GM12878 (cell line): ENCODE measurements around the gene ROCK2. TPM values are rescaled to one million over a fixed set of nuclear protein-coding genes. Genes with fewer than 3 reads are reported as not detected.

Experiments used
- ATAC-seq: fragments of 200-7000 bp; cut with Tn5 transposase; 3 replicates; pipeline ENCODE4 v1.9.1; 2020; ENCODE audit warnings: mild to moderate bottlenecking, moderate library complexity
- BruUV-seq: library from RNA; stranded (reverse); fragments of 400-500 nt; replicated peaks from 2 replicates; lab custom pipeline; 2021; lab: Mats Ljungman, UMichigan
- CTCF ChIA-PET: fragments of 300-600 bp; sonication (Branson Sonifier 250); formaldehyde crosslinking; extraction: SDS; loops from one replicate; lab custom pipeline; 2021; ENCODE audit warnings: inconsistent platforms; lab: Yijun Ruan, JAX
- POLR2A ChIA-PET: fragments of 350-600 bp; formaldehyde crosslinking; extraction: SDS; loops from one replicate; lab custom pipeline; 2021; ENCODE audit warnings: inconsistent platforms; lab: Charles Lee
- RAD21 ChIA-PET: fragments of 300-600 bp; sonication (Branson Sonifier 250); formaldehyde crosslinking; loops from one replicate; lab custom pipeline; 2023; ENCODE audit warnings: antibody characterized with exemption; ENCODE audit not compliant: unreplicated experiment; lab: Charles Lee
- SMC1A ChIA-PET: fragments of 300-600 bp; sonication (Branson Sonifier 250); formaldehyde crosslinking; loops from one replicate; lab custom pipeline; 2023; ENCODE audit not compliant: unreplicated experiment, uncharacterized antibody; lab: Charles Lee
- DNase-seq: peaks from one replicate; pipeline ENCODE4 v3.0.0-alpha.2; 2011; ENCODE audit warnings: low read depth, low spot score
- FAIRE-seq: peaks from 3 replicates; lab custom pipeline; 2011; peaks lifted over from hg19 to GRCh38; lab: Jason Lieb, UNC
- H2AFZ ChIP-seq: 2 replicates; pipeline ENCODE4 v1.6.0; 2011; ENCODE audit warnings: low read depth, low read length, control low read depth; ENCODE audit not compliant: control insufficient read depth
- H3K27ac ChIP-seq: 2 replicates; pipeline ENCODE4 v1.5.1; 2011; ENCODE audit warnings: control low read depth; ENCODE audit not compliant: control insufficient read depth, insufficient read depth
- H3K27me3 ChIP-seq, 2 experiments: replicated peaks in 1 of 2; 2 replicates each; pipeline versions ENCODE4 v1.6.0 to v1.6.1; 2011; ENCODE audit warnings: low read length in 1 of 2; ENCODE audit not compliant: control insufficient read depth in 2 of 2, insufficient read depth in 2 of 2
- H3K36me3 ChIP-seq, 2 experiments: 2 replicates each; pipeline ENCODE4 v1.5.1; 2011; ENCODE audit warnings: low read length in 1 of 2; ENCODE audit not compliant: control insufficient read depth in 2 of 2, insufficient read depth in 2 of 2
- H3K4me1 ChIP-seq: 2 replicates; pipeline ENCODE4 v1.6.1; 2011; ENCODE audit warnings: mild to moderate bottlenecking, low read length, moderate library complexity, mixed read lengths; ENCODE audit not compliant: control insufficient read depth, insufficient read depth
- H3K4me2 ChIP-seq: 2 replicates; pipeline ENCODE4 v1.6.0; 2011; ENCODE audit warnings: control low read depth; ENCODE audit not compliant: control insufficient read depth, insufficient read depth
- H3K4me3 ChIP-seq: fragments of 200-600 bp; sonication (generic); 2 replicates; pipeline ENCODE4 v1.5.1; 2016
- H3K79me2 ChIP-seq: 2 replicates; pipeline ENCODE4 v1.6.0; 2011; ENCODE audit warnings: low read length; ENCODE audit not compliant: control insufficient read depth, insufficient read depth
- H3K9ac ChIP-seq: 2 replicates; pipeline ENCODE4 v1.8.0; 2011; ENCODE audit warnings: low read length, control low read depth, mixed read lengths; ENCODE audit not compliant: control insufficient read depth, insufficient read depth
- H3K9me3 ChIP-seq: replicated peaks from 3 replicates; pipeline ENCODE4 v1.5.1; 2011; ENCODE audit warnings: mild to moderate bottlenecking, low read length; ENCODE audit not compliant: control insufficient read depth, insufficient read depth
- H4K20me1 ChIP-seq: 2 replicates; pipeline ENCODE4 v1.6.0; 2011; ENCODE audit not compliant: control insufficient read depth, insufficient read depth
- CHD2 ChIP-seq: IDR thresholded peaks from 2 replicates; pipeline ENCODE4 v1.6.1; 2011; ENCODE audit warnings: low read depth, low read length, improper control_type of control experiment, borderline replicate concordance
- CREM ChIP-seq: IDR thresholded peaks from 2 replicates; pipeline ENCODE4 v1.6.1; 2014; ENCODE audit warnings: antibody characterized with exemption, low read depth
- HCFC1 ChIP-seq: fragments of 150-350 bp; IDR thresholded peaks from 2 replicates; pipeline ENCODE4 v1.6.1; 2014; ENCODE audit warnings: low read length
- IKZF2 ChIP-seq, 2 experiments: fragments of 450-650 bp; IDR thresholded peaks; 2 replicates each; pipeline ENCODE4 v1.6.1; 2017; ENCODE audit warnings: mild to moderate bottlenecking in 2 of 2, moderate library complexity in 2 of 2
- MEF2A ChIP-seq: IDR thresholded peaks from 2 replicates; pipeline ENCODE4 v1.6.1; 2011; ENCODE audit warnings: low read depth, mild to moderate bottlenecking, low read length, moderate library complexity; ENCODE audit not compliant: insufficient read depth
- NFIC ChIP-seq: IDR thresholded peaks from 2 replicates; pipeline ENCODE4 v1.6.1; 2012; ENCODE audit warnings: low read depth, mild to moderate bottlenecking, inconsistent platforms, low read length, moderate library complexity
- RELA ChIP-seq: fragments of 450-650 bp; IDR thresholded peaks from 2 replicates; pipeline ENCODE4 v1.8.0; 2014; ENCODE audit warnings: borderline replicate concordance; ENCODE audit not compliant: partially characterized antibody
- SREBF1 ChIP-seq: IDR thresholded peaks from 2 replicates; pipeline ENCODE4 v1.6.1; 2012; ENCODE audit warnings: mild to moderate bottlenecking, low read length
- SRF ChIP-seq, 2 experiments: IDR thresholded peaks; 2 replicates each; pipeline ENCODE4 v1.6.1; 2011; ENCODE audit warnings: low read depth in 2 of 2, low read length in 2 of 2, mild to moderate bottlenecking in 1 of 2, moderate library complexity in 1 of 2
- TAF1 ChIP-seq: IDR thresholded peaks from 2 replicates; pipeline ENCODE4 v1.6.1; 2011; ENCODE audit warnings: mild to moderate bottlenecking, low read depth, low read length, borderline replicate concordance
- ZNF274 ChIP-seq: IDR thresholded peaks from one replicate; pipeline ENCODE4 v1.8.0; 2011; ENCODE audit not compliant: insufficient read length, insufficient read depth
- ZNF622 ChIP-seq: fragments of 450-650 bp; IDR thresholded peaks from 2 replicates; pipeline ENCODE4 v1.6.1; 2017; ENCODE audit warnings: mild to moderate bottlenecking, inconsistent platforms
- WGBS: methylation state at CpG from one replicate; pipeline ENCODE4 v1.1.6; 2016; ENCODE audit warnings: low lambda C conversion rate; ENCODE audit not compliant: insufficient replicate concordance, insufficient coverage; ENCODE audit errors: missing lambda C conversion rate; 5-methylcytosine and 5-hydroxymethylcytosine counted together
- in situ Hi-C: fragments of 300-500 bp; cut with MboI; formaldehyde crosslinking; loops from 9 replicates; pipeline ENCODE4 v1.14.3; 2018; ENCODE audit warnings: mixed read lengths
- intact Hi-C: fragments of 100-400 bp; cut with micrococcal nuclease; formaldehyde crosslinking; loops from one replicate; pipeline ENCODE4 v1.14.2; 2022; ENCODE audit not compliant: unreplicated experiment
- polyA plus RNA-seq, 11 experiments: library from polyadenylated mRNA; depleted of rRNA in 4 of 11; unstranded in 6 of 11; stranded (reverse) in 5 of 11; fragments of >200 nt; fragmentation: Nextera tagmentation in 4 of 11; fragmentation: Illumina TruSeq in 1 of 11; extraction: Ambion mirVana in 4 of 11; extraction: Trizol in 1 of 11; gene quantifications; 1 replicate in 1 of 11; 2 replicates in 10 of 11; pipeline versions ENCODE4 v1.2.1 to v1.2.3, GENCODE V29; 2011 to 2016; ENCODE audit warnings: inconsistent platforms in 2 of 11, missing spikeins in 2 of 11, low read depth in 1 of 11
- total RNA-seq, 4 experiments: library from RNA; depleted of rRNA in 3 of 4; stranded (reverse); fragments of >200 nt in 3 of 4; fragmentation: Illumina TruSeq in 1 of 4; extraction: Trizol in 1 of 4; gene quantifications; 2 replicates each; pipeline versions ENCODE4 v1.2.1 to v1.2.3, GENCODE V29; 2013 to 2021

Gene ROCK2
- total and polyA plus RNA-seq, 10 of the 15 experiments (the other 5 are each of a cell fraction or from before 2014, with no cell fraction given): 4.6 to 22.1 (median 8.3) TPM

DNA sequence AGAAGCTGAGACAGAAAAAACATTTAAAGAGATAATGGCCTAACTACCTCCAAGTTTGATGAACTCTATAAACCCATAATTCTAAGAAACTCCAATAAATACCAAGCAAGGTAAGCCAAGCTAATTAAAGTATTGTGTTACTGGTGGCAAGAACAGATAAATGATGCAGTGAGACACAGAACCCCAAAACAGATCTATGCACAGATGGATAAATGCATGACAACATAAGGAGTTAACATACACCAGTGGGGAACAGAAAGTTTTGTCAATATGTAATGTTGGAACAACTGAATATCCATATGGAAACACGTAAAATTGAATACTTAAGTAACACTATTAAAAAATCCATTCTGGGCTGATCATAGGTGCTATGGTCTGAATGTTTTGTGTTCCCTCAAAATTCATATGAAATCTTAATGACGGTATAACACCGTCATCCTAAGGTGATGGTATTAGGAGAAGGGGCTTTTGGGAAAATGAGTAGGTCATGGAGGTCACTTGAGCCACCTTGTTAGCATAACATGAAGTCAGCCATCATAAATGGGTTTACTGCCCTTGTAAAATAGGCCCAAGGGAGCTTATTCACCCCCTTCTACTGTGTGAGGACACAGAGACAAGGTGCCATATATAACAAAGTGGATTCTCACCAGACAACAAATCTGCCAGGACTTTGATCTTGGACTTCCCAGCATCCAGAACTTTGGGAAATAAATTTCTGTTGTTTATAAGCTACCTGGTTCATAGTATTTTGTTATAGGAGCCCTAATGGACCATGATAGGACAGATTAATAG, 102.8 kb downstream of the ROCK2 start:
- ATAC-seq: no peak
- ChIA-PET SMC1A (interaction anchor here (1.2 kb wide), 1 partner anchor 18 kb away, joined by 3 read pairs; no protein-coding TSS in a partner anchor), RAD21 (no interaction called here)

More for the DNA sequence above, 102.8 kb downstream of the ROCK2 start:
- H3K4me3 ChIP-seq: no peak overlapping the region
- no peak for FAIRE-seq
- H4K20me1 ChIP-seq: no peaks in the 10 kb centered on the region
- H3K27ac ChIP-seq: no peak overlapping the region
- no peak for TF ChIP-seq ZNF622
- no peak for TF ChIP-seq MEF2A
- no peak for TF ChIP-seq RELA
- TF ChIP-seq HCFC1: no peak
- no peak for TF ChIP-seq CREM
- no peak for TF ChIP-seq IKZF2 (IDR thresholded peaks at IDR 0.05)
- no peak for TF ChIP-seq TAF1
- TF ChIP-seq NFIC: no peak
- no peak for TF ChIP-seq SREBF1
- TF ChIP-seq SRF (IDR thresholded peaks at IDR 0.05; ENCODE audit: low read depth in 2 of 2, low read length in 2 of 2): no peak
- TF ChIP-seq ZNF274: no peak
- TF ChIP-seq CHD2: no peak
- no peak overlapping the region for H3K4me2 ChIP-seq
- no peaks in the 10 kb centered on the region for H3K4me1 ChIP-seq
- H2AFZ ChIP-seq: no peak overlapping the region
- H3K79me2 ChIP-seq: no peaks in the 10 kb centered on the region
- no peak for DNase-seq
- no peaks in the 10 kb centered on the region for H3K9me3 ChIP-seq
- no peak overlapping the region for H3K9ac ChIP-seq
- ChIA-PET POLR2A (no interaction called here), CTCF (interaction anchor here (0.6 to 1.3 kb wide), 2 partner anchors 8 to 15 kb away, joined by 3 to 4 read pairs; no protein-coding TSS in a partner anchor)
- intact Hi-C loops: no loop called here
- 98% methylated on average over 3 of the region's 3 CpGs for WGBS
- H3K36me3 ChIP-seq: no peaks in the 10 kb centered on the region
- in situ Hi-C loops: no loop called here
- BruUV-seq: no TSS peak
- H3K27me3 ChIP-seq: no peaks in the 10 kb centered on the region
